Muscle of arm (tissue), 12 donors: Measurements from ENCODE around the gene TNFRSF13B. TPM values are rescaled to one million over a fixed set of nuclear protein-coding genes. Genes with fewer than 3 reads are reported as not detected.
"Not testable (repeated sequence)": the region's sequence is repeated elsewhere in the genome, so short reads cannot be mapped to it uniquely, and the experiment has no call there.

Source experiments
- DNase-seq: peaks from one replicate; pipeline ENCODE4 v3.0.0-alpha.2; 2013
- polyA plus RNA-seq, 12 donors: library from polyadenylated mRNA; unstranded; fragments of 120-200 nt; gene quantifications; one replicate each; pipeline ENCODE4 v1.2.1, GENCODE V29; 2013; ENCODE audit not compliant: insufficient read length in 12 of 12

The TNFRSF13B gene
- polyA plus RNA-seq, 12 donors = 0.17 to 2.1 (median 0.82) TPM; not detected in 3

- DNase-seq = no peak
These were observed 15.3 kb upstream of the TNFRSF13B start for GRCh38 chr17:16987066-16987829.

DNA sequence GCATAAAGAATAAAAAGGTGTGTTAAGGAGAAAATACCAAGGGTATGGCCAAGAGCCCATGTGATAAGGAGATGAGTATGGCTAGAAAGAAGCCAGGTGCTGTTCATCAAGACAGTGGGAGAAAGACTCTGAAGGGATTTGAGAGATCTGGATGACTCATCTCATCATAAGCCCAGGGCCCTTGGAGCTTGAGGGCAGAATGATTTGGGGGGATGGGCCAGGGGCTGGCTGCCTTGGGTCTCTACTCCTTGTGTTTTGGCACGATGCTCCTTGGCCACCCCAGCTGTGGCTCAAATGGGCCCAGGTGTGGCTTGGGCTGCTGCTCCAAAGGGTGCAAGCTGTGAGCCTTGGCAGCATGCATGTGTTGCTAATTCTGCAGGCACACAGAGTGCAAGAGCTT lies 14.5 kb upstream of the TNFRSF13B start:
- DNase-seq = no peak

DNA sequence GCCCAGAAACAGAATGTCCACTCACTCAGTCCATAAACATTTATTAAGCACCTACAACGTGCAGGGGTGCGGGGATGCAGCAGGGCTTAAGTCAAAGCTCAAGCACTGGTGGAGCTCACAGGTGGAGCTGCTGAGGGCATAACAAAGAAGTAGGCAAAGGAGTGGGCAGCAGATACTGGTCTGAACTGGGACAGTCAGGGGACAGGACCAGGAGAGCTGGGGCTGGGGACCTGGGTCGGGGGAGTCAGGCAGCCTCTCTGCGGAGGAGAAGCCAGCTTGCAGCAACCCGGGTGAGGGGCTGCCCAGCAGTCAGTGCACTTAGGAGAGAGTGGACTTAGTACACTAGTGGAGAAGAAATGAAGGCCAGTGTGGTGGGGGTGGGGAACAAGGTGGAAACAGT lies 10.0 kb upstream of the TNFRSF13B start:
- no peak for DNase-seq

DNA sequence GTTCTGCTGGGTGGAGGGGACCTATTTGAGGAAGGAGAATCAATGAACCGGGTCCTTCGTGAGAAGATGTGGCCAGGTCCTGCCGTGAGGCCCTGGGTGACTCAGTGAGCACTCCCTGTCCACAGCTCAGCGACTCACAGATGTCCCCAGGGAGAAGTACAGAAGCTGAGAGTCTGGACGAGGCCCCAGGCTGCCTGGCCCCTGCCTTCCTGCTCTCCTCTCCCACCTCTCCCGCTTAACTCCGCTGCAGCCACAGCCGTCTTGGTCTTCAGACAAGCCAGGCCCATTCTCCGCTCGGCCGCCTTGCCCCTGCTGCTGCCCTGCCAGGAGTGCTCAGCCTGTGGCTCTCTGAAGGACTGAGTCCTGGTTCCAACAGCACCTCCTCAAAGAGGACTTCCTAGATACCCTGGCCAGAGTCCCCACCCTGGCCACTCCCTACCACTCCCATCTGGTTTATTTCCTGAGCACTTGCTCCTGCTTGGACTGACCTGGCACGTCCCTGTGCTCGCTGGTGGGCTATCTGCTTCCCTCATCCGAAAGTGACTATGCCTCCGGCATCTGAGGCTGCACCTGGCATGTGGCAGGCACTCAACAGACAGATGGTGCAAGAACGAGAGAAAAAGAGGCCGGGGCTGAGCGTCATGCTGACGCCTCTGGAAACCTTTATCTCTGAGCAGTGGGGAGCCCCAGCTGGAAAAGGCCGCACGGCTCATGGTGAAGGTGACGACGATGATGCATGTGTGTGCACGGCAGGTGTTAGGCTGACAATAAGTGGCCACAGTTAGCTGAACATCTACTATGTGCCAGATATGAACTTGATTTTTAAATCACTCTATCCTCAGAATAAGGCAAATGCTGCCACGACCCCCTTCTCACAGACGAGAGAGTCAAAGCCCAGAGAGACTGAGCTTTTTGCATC lies 9.2 kb upstream of the TNFRSF13B start:
- DNase-seq = no peak

- no peak for DNase-seq
These were observed 8.1 kb upstream of the TNFRSF13B start for GRCh38 chr17:16980061-16980460.

DNA sequence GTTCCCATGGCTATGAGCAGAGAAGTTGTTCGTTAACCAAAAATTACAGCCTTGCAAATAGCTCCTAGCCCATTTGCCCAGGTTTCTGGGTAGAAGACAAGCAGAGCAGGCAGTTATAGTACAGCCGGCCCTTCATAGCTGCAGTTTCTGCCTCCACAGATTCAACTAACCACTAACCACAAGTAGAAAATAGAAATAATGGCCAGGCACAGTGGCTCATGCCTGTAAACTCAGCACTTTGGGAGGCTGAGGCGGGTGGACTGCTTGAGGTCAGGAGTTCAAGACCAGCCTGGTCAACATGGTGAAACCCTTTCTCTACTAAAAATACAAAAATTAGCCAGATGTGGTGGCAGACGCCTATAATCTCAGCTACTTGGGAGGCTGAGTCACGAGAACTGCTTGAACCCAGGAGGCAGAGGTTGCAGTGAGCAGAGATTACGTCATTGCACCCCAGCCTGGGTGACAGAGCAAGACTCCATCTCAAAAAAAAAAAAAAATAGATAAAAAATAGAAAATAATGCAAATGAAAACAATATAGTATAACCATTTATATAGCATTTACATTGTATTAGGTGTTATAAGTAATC lies 7.4 kb upstream of the TNFRSF13B start:
- DNase-seq = not testable (repeated sequence)

GRCh38 chr17:16977932-16978331 lies 6.0 kb upstream of the TNFRSF13B start:
- DNase-seq = no peak

DNA sequence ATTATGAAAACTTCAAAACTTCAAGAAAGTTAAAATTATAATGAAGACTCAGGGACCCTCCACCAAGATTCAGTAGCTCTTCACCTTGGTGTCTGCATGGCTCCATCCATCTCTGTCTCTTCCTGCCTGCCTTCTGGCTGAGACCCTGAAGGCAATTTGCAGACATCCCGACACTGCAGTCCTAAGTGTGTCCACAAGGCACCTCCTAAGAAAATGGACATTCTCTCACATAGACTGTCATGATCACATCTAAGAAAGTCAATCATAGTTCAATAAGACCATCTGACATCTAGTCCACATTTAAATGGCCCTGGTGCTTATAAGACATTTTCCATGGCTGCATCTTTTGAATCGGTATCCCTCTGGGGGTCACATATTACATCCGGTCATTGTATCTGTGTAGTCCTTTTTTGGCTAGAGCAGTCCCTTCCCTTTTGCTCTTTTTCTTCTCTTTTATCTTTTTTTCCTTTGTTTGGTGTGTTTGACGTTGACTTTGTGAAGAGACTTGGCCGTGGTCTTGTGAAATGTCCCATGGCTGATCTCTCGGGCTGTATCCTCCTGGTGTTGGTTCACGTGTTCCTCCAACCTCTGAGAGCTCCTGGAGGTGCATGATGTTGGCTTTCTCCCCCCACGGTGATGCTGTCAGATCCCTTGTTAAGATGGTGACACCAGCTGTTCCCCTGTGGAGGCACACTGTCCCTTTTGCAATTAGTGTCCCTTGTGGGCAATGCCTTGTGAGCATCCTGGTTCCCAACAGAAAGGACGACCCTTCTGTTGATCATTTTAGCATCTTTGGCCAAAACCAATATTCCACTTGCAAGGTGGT lies 5.0 kb upstream of the TNFRSF13B start:
- DNase-seq = no peak

GRCh38 chr17:16975744-16976625 lies 4.1 kb upstream of the TNFRSF13B start:
- DNase-seq = no peak

DNA sequence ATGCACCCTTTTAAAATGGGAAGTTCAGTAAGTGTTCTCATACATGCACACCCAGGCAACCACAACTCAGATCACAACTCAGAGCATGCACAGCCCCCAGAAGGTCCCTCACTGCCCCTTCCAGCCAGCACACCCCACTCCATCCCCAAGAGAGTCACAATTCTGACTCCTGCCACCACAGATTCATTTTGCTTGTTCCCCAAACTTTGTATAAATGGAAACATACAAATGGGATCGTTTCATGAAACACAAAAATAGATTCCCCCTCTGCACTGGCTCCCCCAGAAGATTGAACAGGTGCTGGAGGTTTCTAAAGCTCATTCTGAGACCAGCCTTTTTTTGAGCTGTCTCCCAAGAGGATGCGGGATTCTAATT lies 3.3 kb upstream of the TNFRSF13B start:
- no peak for DNase-seq

GRCh38 chr17:16974569-16975276 lies 2.8 kb upstream of the TNFRSF13B start:
- DNase-seq = no peak

DNA sequence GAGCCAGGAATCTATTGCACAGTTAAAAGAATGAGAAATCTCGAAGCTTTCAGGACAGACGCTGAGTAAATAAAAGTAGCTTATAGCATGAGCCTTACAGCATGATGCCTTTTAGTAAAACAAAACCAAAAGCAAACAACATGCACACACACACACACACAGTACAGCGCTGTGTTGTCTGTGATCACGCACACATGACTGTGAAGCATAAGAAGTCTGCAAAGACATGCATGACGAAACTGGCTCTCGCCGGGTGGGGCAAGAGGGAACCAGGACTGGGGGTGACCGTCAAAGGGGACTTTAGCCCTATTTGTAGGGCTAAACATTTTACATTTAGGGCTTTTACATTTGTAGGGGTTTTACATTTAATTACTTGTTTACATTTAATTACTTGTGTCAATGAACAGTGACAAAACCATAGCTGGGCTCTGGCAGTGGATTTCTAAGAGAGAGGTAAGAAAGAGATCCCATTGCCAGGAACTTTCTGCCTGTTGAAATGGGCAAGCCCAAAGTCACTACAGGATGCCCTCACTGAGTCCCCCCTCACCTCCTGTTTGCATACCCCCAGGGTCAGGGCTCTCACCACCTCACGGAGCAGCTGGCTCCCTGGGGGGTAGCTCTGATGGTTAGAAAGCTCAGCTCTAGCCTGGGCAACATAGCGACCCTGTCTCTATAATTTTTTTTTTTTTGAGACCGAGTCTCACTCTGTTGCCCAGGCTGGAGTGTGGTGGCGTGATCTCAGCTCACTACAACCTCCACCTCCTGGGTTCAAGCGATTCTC lies 2.0 kb upstream of the TNFRSF13B start:
- no peak for DNase-seq

GRCh38 chr17:16973043-16973442 lies 1.1 kb upstream of the TNFRSF13B start:
- DNase-seq = not testable (repeated sequence)

DNA sequence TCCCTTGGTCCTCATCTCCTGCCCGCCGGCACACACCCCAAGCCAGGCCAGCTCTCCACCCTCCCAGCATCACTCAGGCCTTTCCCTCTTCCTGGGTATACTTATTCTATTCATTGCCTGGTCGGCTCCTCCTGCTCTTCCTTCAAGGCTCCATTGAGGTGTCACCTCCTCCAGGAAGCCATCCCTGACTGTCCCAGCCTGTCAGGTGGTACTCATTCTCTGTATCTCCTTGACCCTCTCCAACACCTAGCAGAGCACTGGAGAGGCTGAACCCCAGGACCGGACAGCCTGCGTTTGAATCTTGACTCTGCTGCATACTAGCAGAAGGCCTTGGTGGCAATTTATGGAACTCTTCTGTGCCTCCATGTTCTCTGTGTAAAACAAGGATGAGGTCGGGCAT lies 428 bp upstream of the TNFRSF13B start:
- no peak for DNase-seq

DNA sequence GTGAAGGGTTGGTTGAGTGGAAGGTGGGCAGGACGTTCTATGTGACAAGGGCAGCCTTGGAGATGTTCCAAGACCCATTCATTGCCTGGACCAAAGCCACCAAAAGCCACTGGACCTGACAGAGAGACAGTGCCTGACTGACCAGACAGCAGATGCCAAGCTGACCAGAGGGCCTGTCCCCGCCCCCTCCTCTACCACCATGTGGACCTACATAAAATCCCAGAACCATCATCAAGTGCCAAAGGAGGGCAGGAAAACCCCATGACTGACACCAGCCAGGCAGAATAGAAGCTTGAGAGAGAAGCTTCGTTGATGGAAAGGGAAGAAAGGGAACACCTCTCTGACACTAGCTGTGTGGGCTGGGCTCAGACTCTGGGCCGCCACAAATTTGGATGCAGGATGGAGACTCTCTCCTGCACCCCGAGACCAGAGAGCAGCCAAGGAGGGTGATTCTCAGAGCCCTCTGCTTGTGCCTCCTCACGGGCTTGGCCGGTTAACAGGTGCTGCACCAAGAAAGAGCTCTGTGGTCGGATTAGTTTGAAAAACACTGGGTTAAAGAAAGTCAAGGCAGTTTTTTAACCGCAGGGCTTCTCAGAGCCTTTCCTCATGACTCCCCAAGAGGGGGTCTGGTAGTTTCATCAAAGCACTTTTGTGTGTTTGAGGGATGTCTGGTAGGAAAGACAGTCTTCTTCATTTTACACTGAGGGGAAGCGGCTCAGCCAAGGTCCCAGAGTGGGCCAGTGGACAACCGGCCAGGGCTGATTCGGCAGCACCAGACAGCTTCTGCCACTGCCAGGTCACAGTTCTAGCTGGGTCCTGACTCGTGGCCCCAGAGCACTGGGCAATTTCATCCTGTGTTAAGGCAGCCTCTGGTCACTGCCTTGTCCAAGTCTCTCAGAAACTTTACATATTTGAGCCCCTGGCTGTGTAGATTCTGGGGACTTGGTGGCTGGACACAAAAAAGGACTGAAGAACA lies 1.7 kb downstream of the TNFRSF13B start:
- DNase-seq = no peak

DNA sequence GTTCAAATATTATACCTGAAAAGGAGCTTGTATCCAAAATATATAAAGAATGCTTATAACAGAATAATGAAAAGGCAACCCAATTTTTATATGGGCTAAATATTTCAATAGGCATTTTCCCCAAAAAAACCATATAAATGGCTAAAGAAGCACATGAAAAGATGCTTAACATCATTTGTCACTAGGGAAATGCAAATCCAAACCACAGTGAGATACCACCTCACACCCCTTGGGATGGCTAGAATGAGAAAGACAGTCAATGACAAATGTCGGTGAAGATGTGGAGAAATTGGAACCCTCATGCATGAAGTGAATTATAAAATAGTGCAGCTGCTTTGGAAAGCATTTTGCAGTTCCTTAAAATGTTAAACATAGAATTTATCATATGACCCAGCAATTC lies 3.1 kb downstream of the TNFRSF13B start:
- DNase-seq = no peak

DNA sequence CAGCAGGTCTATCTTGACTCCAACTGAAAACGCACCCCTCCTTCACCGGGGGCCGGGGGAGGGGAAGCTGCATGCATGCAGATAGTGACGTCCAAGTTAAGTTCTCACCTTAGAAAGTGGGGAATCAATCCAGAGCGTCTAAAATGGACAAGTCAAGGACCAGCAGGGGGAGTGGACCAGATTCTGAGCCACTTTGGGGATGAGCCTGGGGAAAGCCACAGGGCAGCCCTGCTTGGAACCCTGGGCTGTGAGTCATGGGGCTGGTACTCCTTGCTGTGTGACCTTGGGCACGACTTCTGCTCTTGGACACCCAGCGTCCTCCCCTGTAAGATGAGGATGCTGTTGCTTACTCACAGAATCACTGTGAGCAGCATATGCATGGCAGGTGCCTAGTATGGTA lies 9.1 kb downstream of the TNFRSF13B start:
- no peak for DNase-seq

- DNase-seq = no peak
These were observed 10.1 kb downstream of the TNFRSF13B start for GRCh38 chr17:16961792-16962191.
